HCT116 (cell line): ENCODE data around the gene KLK7.

Experiments
- ATF3 ChIP-seq: IDR thresholded peaks from 2 replicates; pipeline ENCODE4 v1.6.1; 2012
- CBX3 ChIP-seq: IDR thresholded peaks from 2 replicates; pipeline ENCODE4 v1.6.1; 2012; ENCODE audit warnings: low read depth
- CTCF ChIP-seq, 3 experiments: fragments of 200-600 bp in 1 of 3; sonication (generic) in 1 of 3; IDR thresholded peaks in 2 of 3; conservative IDR thresholded peaks in 1 of 3; 2 replicates each; pipeline ENCODE4 v1.5.1; 2012 to 2017; ENCODE audit warnings: low read depth in 2 of 3, low read length in 2 of 3, antibody characterized with exemption in 1 of 3, borderline replicate concordance in 1 of 3, control low read depth in 1 of 3, mild to moderate bottlenecking in 1 of 3, mixed read lengths in 1 of 3, mixed run types in 1 of 3, moderate library complexity in 1 of 3; ENCODE audit not compliant: insufficient read depth in 1 of 3
- EGR1 ChIP-seq: IDR thresholded peaks from 2 replicates; pipeline ENCODE4 v1.6.1; 2012; ENCODE audit warnings: low read depth
- ELF1 ChIP-seq: IDR thresholded peaks from 2 replicates; pipeline ENCODE4 v1.6.1; 2012; ENCODE audit warnings: low read depth, borderline replicate concordance
- EZH2 ChIP-seq: fragments of 200-600 bp; sonication (generic); IDR thresholded peaks from 2 replicates; pipeline ENCODE4 v1.6.1; 2017; ENCODE audit warnings: antibody characterized with exemption, mixed run types
- EZH2phosphoT487 ChIP-seq: fragments of 200-600 bp; IDR thresholded peaks from 2 replicates; pipeline ENCODE4 v1.6.1; 2018; ENCODE audit warnings: antibody characterized with exemption, borderline replicate concordance
- POLR2A ChIP-seq: IDR thresholded peaks from 2 replicates; pipeline ENCODE4 v1.7.0; 2011; ENCODE audit warnings: borderline replicate concordance; ENCODE audit not compliant: insufficient read depth, insufficient read length; ENCODE audit errors: extremely low read depth
- POLR2AphosphoS5 ChIP-seq: IDR thresholded peaks from 2 replicates; pipeline ENCODE4 v1.6.1; 2011; ENCODE audit warnings: mild to moderate bottlenecking, low read depth, low read length, moderate library complexity
- RAD21 ChIP-seq: IDR thresholded peaks from 2 replicates; pipeline ENCODE4 v1.6.1; 2012; ENCODE audit warnings: low read depth, mild to moderate bottlenecking
- SIN3A ChIP-seq: IDR thresholded peaks from 2 replicates; pipeline ENCODE4 v1.6.1; 2012; ENCODE audit warnings: low read depth
- SRF ChIP-seq: IDR thresholded peaks from 2 replicates; pipeline ENCODE4 v1.6.1; 2012; ENCODE audit warnings: low read depth
- YY1 ChIP-seq: IDR thresholded peaks from 2 replicates; pipeline ENCODE4 v1.6.1; 2011; ENCODE audit warnings: low read length, low read depth, moderate library complexity, mild to moderate bottlenecking; ENCODE audit not compliant: insufficient replicate concordance; ENCODE audit errors: extremely low read depth
- ZFX ChIP-seq: fragments of 450-650 bp; IDR thresholded peaks from 2 replicates; pipeline ENCODE4 v1.6.1; 2017

DNA sequence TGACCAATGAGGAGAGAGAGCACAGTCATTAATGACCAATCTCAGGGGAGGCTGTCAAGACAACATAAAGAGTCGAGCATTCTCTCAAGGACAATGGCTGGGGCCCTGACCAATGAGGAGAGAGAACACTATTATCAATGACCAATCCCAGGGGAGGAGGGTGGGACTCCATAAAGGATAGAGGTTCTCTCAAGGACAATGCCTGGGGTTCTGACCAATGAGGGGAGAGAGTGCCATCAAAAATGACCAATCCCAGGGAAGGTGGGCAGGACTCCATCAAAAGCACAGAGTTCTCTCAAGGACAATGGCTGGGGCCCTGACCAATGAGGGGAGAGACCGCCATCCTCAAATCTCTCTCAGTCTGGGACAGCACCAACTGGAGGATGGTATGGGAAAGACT lies 46.0 kb upstream of the KLK7 start:
- TF ChIP-seq RAD21 (no peak), POLR2A (no peak), POLR2AphosphoS5 (no peak), CTCF (IDR thresholded peaks at IDR 0.05 in 2 of 3, conservative IDR thresholded peaks at IDR 0.05 in 1 of 3; ENCODE audit: borderline replicate concordance in 1 of 3, insufficient read depth in 1 of 3, low read depth in 2 of 3, low read length in 2 of 3) (no peak), CBX3 (no peak), YY1 (no peak), EZH2 (no peak), ZFX (no peak), EGR1 (no peak), SRF (no peak), ELF1 (no peak), EZH2phosphoT487 (no peak), SIN3A (no peak), ATF3 (no peak)
